GM23338 (cell line): ENCODE results near the gene BTRC. TPM values are rescaled to one million over a fixed set of nuclear protein-coding genes. Genes with fewer than 3 reads are reported as not detected.

Experiments used
- ATAC-seq: fragments of 200-7000 bp; cut with Tn5 transposase; 3 replicates; pipeline ENCODE4 v1.9.1; 2020
- DNase-seq: peaks from one replicate; pipeline ENCODE4 v3.0.0-alpha.2; 2015; ENCODE audit warnings: low spot score
- H2AFZ ChIP-seq: fragments of 200-600 bp; sonication (generic); 2 replicates; pipeline ENCODE4 v1.8.0; 2016; ENCODE audit warnings: antibody characterized with exemption, mild to moderate bottlenecking, moderate library complexity
- H3F3A ChIP-seq: fragments of 200-600 bp; sonication (generic); replicated peaks from 2 replicates; pipeline ENCODE4 v1.8.0; 2017; ENCODE audit warnings: antibody characterized with exemption, mixed run types, low read depth
- H3K27ac ChIP-seq: fragments of 200-600 bp; sonication (generic); 2 replicates; pipeline ENCODE4 v1.6.1; 2016; ENCODE audit warnings: low read depth
- H3K27me3 ChIP-seq: fragments of 200-600 bp; sonication (generic); 2 replicates; pipeline ENCODE4 v1.8.0; 2016; ENCODE audit warnings: mild to moderate bottlenecking, mixed run types, moderate library complexity; ENCODE audit not compliant: insufficient read depth
- H3K36me3 ChIP-seq: fragments of 200-600 bp; sonication (generic); 2 replicates; pipeline ENCODE4 v1.8.0; 2016; ENCODE audit warnings: mild to moderate bottlenecking; ENCODE audit not compliant: insufficient read depth
- H3K4me1 ChIP-seq: fragments of 200-600 bp; sonication (generic); 2 replicates; pipeline ENCODE4 v1.8.0; 2016; ENCODE audit warnings: mild to moderate bottlenecking, moderate library complexity; ENCODE audit not compliant: insufficient read depth
- H3K4me2 ChIP-seq: fragments of 200-600 bp; sonication (generic); 2 replicates; pipeline ENCODE4 v1.7.1; 2017; ENCODE audit warnings: mixed run types
- H3K4me3 ChIP-seq: fragments of 200-600 bp; sonication (generic); 2 replicates; pipeline ENCODE4 v1.6.1; 2016; ENCODE audit warnings: mixed run types
- H3K79me2 ChIP-seq: fragments of 200-600 bp; sonication (generic); replicated peaks from 2 replicates; pipeline ENCODE4 v1.8.0; 2017; ENCODE audit warnings: mild to moderate bottlenecking; ENCODE audit not compliant: insufficient read depth
- H3K9me2 ChIP-seq: fragments of 200-600 bp; sonication (generic); 2 replicates; pipeline ENCODE4 v1.8.0; 2017; ENCODE audit not compliant: insufficient read depth
- H4K20me1 ChIP-seq: fragments of 200-600 bp; sonication (generic); replicated peaks from 2 replicates; pipeline ENCODE4 v1.8.0; 2017; ENCODE audit warnings: mild to moderate bottlenecking; ENCODE audit not compliant: insufficient read depth
- H3K27ac Mint-ChIP-seq: 2 replicates; pipeline ENCODE4 v1.8.0; 2020; ENCODE audit warnings: inconsistent platforms, mild to moderate bottlenecking, moderate library complexity, mixed read lengths
- H3K27me3 Mint-ChIP-seq: 3 replicates; pipeline ENCODE4 v1.8.0; 2022; ENCODE audit warnings: low read depth, mild to moderate bottlenecking, moderate library complexity, mixed read lengths, inconsistent platforms; ENCODE audit not compliant: insufficient read depth, poor library complexity
- H3K36me3 Mint-ChIP-seq: 3 replicates; pipeline ENCODE4 v1.8.0; 2021; ENCODE audit warnings: low read depth, mild to moderate bottlenecking, inconsistent platforms, moderate library complexity, mixed read lengths
- H3K4me1 Mint-ChIP-seq: 3 replicates; pipeline ENCODE4 v1.8.0; 2020; ENCODE audit warnings: mild to moderate bottlenecking, inconsistent platforms, mixed read lengths
- H3K4me3 Mint-ChIP-seq: 3 replicates; pipeline ENCODE4 v1.8.0; 2021; ENCODE audit warnings: moderate library complexity, mild to moderate bottlenecking, inconsistent platforms, mixed read lengths
- H3K9me3 Mint-ChIP-seq: 3 replicates; pipeline ENCODE4 v1.8.0; 2020; ENCODE audit warnings: moderate library complexity, mild to moderate bottlenecking, inconsistent platforms, mixed read lengths
- CREB1 ChIP-seq: fragments of 250-450 bp; sonication (Bioruptor Pico); IDR thresholded peaks from 2 replicates; pipeline ENCODE4 v1.5.0; 2020; ENCODE audit warnings: low read depth, mild to moderate bottlenecking, moderate library complexity
- CTCF ChIP-seq, 2 experiments: fragments of 200-600 bp in 1 of 2; sonication (generic) in 1 of 2; conservative IDR thresholded peaks; 2 replicates each; pipeline versions ENCODE4 v1.5.1 to v1.6.1; 2016 to 2017; ENCODE audit warnings: antibody characterized with exemption in 2 of 2, low read depth in 2 of 2, mild to moderate bottlenecking in 2 of 2, moderate library complexity in 1 of 2
- ETS1 ChIP-seq: IDR thresholded peaks from 2 replicates; pipeline ENCODE4 v1.6.1; 2016; ENCODE audit warnings: antibody characterized with exemption
- EZH2 ChIP-seq: fragments of 200-600 bp; sonication (generic); IDR thresholded peaks from one replicate; pipeline ENCODE4 v1.8.0; 2017; ENCODE audit warnings: antibody characterized with exemption, mild to moderate bottlenecking, low read depth; ENCODE audit not compliant: unreplicated experiment
- EZH2phosphoT487 ChIP-seq: fragments of 200-600 bp; sonication (generic); IDR thresholded peaks from one replicate; pipeline ENCODE4 v1.8.1; 2018; ENCODE audit warnings: antibody characterized with exemption; ENCODE audit not compliant: unreplicated experiment
- JUNB ChIP-seq: IDR thresholded peaks from one replicate; pipeline ENCODE4 v1.6.1; 2016; ENCODE audit warnings: antibody characterized with exemption; ENCODE audit not compliant: unreplicated experiment
- NANOG ChIP-seq: IDR thresholded peaks from 2 replicates; pipeline ENCODE4 v1.6.1; 2016; ENCODE audit warnings: antibody characterized with exemption, borderline replicate concordance
- POLR2AphosphoS5 ChIP-seq: IDR thresholded peaks from 2 replicates; pipeline ENCODE4 v1.6.1; 2016; ENCODE audit warnings: antibody characterized with exemption, low read depth
- REST ChIP-seq: IDR thresholded peaks from one replicate; pipeline ENCODE4 v1.6.1; 2018; ENCODE audit warnings: antibody characterized with exemption; ENCODE audit not compliant: unreplicated experiment
- STAT1 ChIP-seq: IDR thresholded peaks from one replicate; pipeline ENCODE4 v1.6.1; 2016; ENCODE audit warnings: antibody characterized with exemption; ENCODE audit not compliant: unreplicated experiment
- ZNF114 ChIP-seq: fragments of 250-450 bp; sonication (Bioruptor Pico); IDR thresholded peaks from 2 replicates; pipeline ENCODE4 v1.5.0; 2020; ENCODE audit warnings: mild to moderate bottlenecking, moderate library complexity
- ZNF331 ChIP-seq: fragments of 250-450 bp; sonication (Bioruptor Pico); IDR thresholded peaks from 2 replicates; pipeline ENCODE4 v1.5.0; 2020; ENCODE audit warnings: low read depth, mild to moderate bottlenecking, moderate library complexity
- polyA plus RNA-seq: library from polyadenylated mRNA; unstranded; fragments of >200 nt; fragmentation: Nextera tagmentation; extraction: Ambion mirVana; gene quantifications from 2 replicates; pipeline ENCODE4 v1.2.1, GENCODE V29; 2016
- total RNA-seq: library from RNA; depleted of rRNA; stranded (reverse); fragments of >200 nt; shearing (Covaris generic); gene quantifications from 2 replicates; pipeline ENCODE4 v1.2.3, GENCODE V29; 2014
- TF ChIP-seq, protein P1 (sequence below): fragments of 250-450 bp; sonication (Bioruptor Pico); IDR thresholded peaks from 2 replicates; pipeline ENCODE4 v1.5.0; 2020; ENCODE audit warnings: mild to moderate bottlenecking, moderate library complexity

Gene BTRC
- total and polyA plus RNA-seq, 2 experiments from 2014 or later: 10.0 to 17.5 TPM

DNA sequence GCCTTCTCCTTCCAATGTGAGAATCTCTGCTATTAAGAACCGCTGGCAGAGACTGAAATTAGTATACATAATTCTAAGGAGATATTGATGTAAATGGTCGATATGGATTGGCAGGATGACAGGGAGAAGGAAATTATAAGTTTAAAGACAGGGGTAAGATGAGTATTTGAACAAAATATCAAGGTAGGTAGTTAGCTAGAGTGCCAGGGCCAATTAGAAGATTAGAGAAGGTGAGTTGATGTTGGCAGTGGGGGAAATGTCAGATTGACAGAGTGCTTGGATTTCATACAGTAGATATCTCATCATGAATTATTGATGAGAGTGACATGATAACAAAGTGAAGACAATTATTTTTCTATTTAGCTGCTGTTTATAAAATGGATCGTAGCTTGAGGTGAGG is 74.1 kb downstream of the BTRC start:
- no peak overlapping the region for H3K4me2 ChIP-seq
- H3K9me2 ChIP-seq: no peaks in the 10 kb centered on the region

More for the DNA sequence above, 74.1 kb downstream of the BTRC start:
- ATAC-seq: no peak
- DNase-seq: no peak
- H3K27ac Mint-ChIP-seq: no peak overlapping the region
- TF ChIP-seq CTCF (conservative IDR thresholded peaks at IDR 0.05; ENCODE audit: low read depth in 2 of 2) (no peak), STAT1 (no peak), NANOG (no peak), CREB1 (CRISPR knock-in tag) (no peak), EZH2 (no peak), ZNF114 (CRISPR knock-in tag) (no peak), POLR2AphosphoS5 (no peak), EZH2phosphoT487 (no peak), JUNB (no peak), ZNF331 (CRISPR knock-in tag) (no peak), REST (no peak), ETS1 (no peak)
- TF ChIP-seq, protein P1, sequence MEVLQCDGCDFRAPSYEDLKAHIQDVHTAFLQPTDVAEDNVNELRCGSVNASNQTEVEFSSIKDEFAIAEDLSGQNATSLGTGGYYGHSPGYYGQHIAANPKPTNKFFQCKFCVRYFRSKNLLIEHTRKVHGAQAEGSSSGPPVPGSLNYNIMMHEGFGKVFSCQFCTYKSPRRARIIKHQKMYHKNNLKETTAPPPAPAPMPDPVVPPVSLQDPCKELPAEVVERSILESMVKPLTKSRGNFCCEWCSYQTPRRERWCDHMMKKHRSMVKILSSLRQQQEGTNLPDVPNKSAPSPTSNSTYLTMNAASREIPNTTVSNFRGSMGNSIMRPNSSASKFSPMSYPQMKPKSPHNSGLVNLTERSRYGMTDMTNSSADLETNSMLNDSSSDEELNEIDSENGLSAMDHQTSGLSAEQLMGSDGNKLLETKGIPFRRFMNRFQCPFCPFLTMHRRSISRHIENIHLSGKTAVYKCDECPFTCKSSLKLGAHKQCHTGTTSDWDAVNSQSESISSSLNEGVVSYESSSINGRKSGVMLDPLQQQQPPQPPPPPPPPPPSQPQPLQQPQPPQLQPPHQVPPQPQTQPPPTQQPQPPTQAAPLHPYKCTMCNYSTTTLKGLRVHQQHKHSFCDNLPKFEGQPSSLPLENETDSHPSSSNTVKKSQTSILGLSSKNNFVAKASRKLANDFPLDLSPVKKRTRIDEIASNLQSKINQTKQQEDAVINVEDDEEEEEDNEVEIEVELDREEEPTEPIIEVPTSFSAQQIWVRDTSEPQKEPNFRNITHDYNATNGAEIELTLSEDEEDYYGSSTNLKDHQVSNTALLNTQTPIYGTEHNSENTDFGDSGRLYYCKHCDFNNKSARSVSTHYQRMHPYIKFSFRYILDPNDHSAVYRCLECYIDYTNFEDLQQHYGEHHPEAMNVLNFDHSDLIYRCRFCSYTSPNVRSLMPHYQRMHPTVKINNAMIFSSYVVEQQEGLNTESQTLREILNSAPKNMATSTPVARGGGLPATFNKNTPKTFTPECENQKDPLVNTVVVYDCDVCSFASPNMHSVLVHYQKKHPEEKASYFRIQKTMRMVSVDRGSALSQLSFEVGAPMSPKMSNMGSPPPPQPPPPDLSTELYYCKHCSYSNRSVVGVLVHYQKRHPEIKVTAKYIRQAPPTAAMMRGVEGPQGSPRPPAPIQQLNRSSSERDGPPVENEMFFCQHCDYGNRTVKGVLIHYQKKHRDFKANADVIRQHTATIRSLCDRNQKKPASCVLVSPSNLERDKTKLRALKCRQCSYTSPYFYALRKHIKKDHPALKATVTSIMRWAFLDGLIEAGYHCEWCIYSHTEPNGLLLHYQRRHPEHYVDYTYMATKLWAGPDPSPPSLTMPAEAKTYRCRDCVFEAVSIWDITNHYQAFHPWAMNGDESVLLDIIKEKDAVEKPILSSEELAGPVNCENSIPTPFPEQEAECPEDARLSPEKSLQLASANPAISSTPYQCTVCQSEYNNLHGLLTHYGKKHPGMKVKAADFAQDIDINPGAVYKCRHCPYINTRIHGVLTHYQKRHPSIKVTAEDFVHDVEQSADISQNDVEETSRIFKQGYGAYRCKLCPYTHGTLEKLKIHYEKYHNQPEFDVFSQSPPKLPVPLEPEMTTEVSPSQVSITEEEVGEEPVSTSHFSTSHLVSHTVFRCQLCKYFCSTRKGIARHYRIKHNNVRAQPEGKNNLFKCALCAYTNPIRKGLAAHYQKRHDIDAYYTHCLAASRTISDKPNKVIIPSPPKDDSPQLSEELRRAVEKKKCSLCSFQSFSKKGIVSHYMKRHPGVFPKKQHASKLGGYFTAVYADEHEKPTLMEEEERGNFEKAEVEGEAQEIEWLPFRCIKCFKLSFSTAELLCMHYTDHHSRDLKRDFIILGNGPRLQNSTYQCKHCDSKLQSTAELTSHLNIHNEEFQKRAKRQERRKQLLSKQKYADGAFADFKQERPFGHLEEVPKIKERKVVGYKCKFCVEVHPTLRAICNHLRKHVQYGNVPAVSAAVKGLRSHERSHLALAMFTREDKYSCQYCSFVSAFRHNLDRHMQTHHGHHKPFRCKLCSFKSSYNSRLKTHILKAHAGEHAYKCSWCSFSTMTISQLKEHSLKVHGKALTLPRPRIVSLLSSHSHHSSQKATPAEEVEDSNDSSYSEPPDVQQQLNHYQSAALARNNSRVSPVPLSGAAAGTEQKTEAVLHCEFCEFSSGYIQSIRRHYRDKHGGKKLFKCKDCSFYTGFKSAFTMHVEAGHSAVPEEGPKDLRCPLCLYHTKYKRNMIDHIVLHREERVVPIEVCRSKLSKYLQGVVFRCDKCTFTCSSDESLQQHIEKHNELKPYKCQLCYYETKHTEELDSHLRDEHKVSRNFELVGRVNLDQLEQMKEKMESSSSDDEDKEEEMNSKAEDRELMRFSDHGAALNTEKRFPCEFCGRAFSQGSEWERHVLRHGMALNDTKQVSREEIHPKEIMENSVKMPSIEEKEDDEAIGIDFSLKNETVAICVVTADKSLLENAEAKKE (CRISPR knock-in tag): no peak
- H3K4me3 Mint-ChIP-seq: no peak overlapping the region
- Histone ChIP-seq H3K27ac (no peak overlapping the region), H3K27me3 (no peaks in the 10 kb centered on the region), H3K79me2 (0 out of 2 replicates have a peak, but pooled peaks cover 5% of the 10 kb centered on the region), H3F3A (no peaks in the 10 kb centered on the region), H3K4me3 (no peak overlapping the region), H2AFZ (no peak overlapping the region), H4K20me1 (no peaks in the 10 kb centered on the region), H3K36me3 (no peaks in the 10 kb centered on the region), H3K4me1 (no peaks in the 10 kb centered on the region)
- no peaks in the 10 kb centered on the region for H3K4me1 Mint-ChIP-seq
- no peaks in the 10 kb centered on the region for H3K9me3 Mint-ChIP-seq
- H3K27me3 Mint-ChIP-seq: peaks cover 5% of the 10 kb centered on the region
- H3K36me3 Mint-ChIP-seq: no peaks in the 10 kb centered on the region
